Panc1 (cell line): Measurements from ENCODE around the gene POLR2F. TPM values are rescaled to one million over a fixed set of nuclear protein-coding genes. Genes with fewer than 3 reads are reported as not detected.

Experiments
- ATAC-seq: fragments of 200-7000 bp; cut with Tn5 transposase; 2 replicates; pipeline ENCODE4 v1.9.1; 2020; ENCODE audit warnings: mild to moderate bottlenecking, moderate library complexity
- BruUV-seq: library from RNA; stranded (reverse); fragments of 400-500 nt; replicated peaks from 2 replicates; lab custom pipeline; 2021; lab: Mats Ljungman, UMichigan
- CTCF ChIA-PET: fragments of 300-600 bp; sonication (Branson Sonifier 250); formaldehyde crosslinking; loops from one replicate; lab custom pipeline; 2022; ENCODE audit warnings: antibody characterized with exemption; lab: Charles Lee
- POLR2A ChIA-PET: fragments of 300-600 bp; sonication (Branson Sonifier 250); formaldehyde crosslinking; loops from one replicate; lab custom pipeline; 2022; ENCODE audit warnings: antibody characterized with exemption; lab: Charles Lee
- DNase-seq: peaks from one replicate; pipeline ENCODE4 v3.0.0-alpha.2; 2010; ENCODE audit warnings: low read depth, low spot score
- H3K27ac ChIP-seq: 2 replicates; pipeline ENCODE4 v1.5.1; 2011; ENCODE audit warnings: mild to moderate bottlenecking, low read length, inconsistent platforms
- H3K27me3 ChIP-seq: fragments of 200-500 bp; sonication (Bioruptor generic); 2 replicates; pipeline ENCODE4 v1.6.0; 2014; ENCODE audit warnings: low read length, inconsistent platforms; ENCODE audit not compliant: control insufficient read depth, insufficient read depth
- H3K36me3 ChIP-seq: fragments of 200-500 bp; sonication (Bioruptor generic); 2 replicates; pipeline ENCODE4 v1.5.1; 2014; ENCODE audit warnings: inconsistent platforms, mild to moderate bottlenecking, low read length, moderate library complexity; ENCODE audit not compliant: control insufficient read depth, insufficient read depth
- H3K4me1 ChIP-seq: 2 replicates; pipeline ENCODE4 v1.5.1; 2011; ENCODE audit warnings: inconsistent platforms, mild to moderate bottlenecking, low read length, moderate library complexity; ENCODE audit not compliant: control insufficient read depth, insufficient read depth
- H3K4me3 ChIP-seq, 2 experiments: 2 replicates each; pipeline ENCODE4 v1.5.1; 2011 to 2012; ENCODE audit warnings: low read depth in 2 of 2, low read length in 2 of 2, mild to moderate bottlenecking in 2 of 2, inconsistent platforms in 1 of 2, moderate library complexity in 1 of 2
- H3K9me3 ChIP-seq: fragments of 200-500 bp; sonication (Bioruptor generic); 2 replicates; pipeline ENCODE4 v1.5.1; 2014; ENCODE audit warnings: low read depth, mild to moderate bottlenecking, inconsistent platforms, low read length, moderate library complexity; ENCODE audit not compliant: control insufficient read depth, insufficient read depth
- POLR2AphosphoS5 ChIP-seq: IDR thresholded peaks from 2 replicates; pipeline ENCODE4 v1.6.1; 2012; ENCODE audit warnings: mild to moderate bottlenecking, low read depth, low read length, moderate library complexity
- REST ChIP-seq, 2 experiments: IDR thresholded peaks; 2 replicates each; pipeline ENCODE4 v1.6.1; 2011 to 2012; ENCODE audit warnings: low read depth in 2 of 2, control low read depth in 1 of 2, low read length in 1 of 2, mild to moderate bottlenecking in 1 of 2, moderate library complexity in 1 of 2; ENCODE audit not compliant: insufficient read depth in 1 of 2
- SIN3A ChIP-seq: IDR thresholded peaks from 2 replicates; pipeline ENCODE4 v1.6.1; 2012; ENCODE audit warnings: low read depth, mild to moderate bottlenecking, low read length, moderate library complexity, borderline replicate concordance; ENCODE audit not compliant: insufficient read depth
- TCF7L2 ChIP-seq: IDR thresholded peaks from 2 replicates; pipeline ENCODE4 v1.6.1; 2011; ENCODE audit warnings: mild to moderate bottlenecking, low read depth, low read length, inconsistent platforms
- in situ Hi-C: cut with HindIII; loops from 2 replicates; pipeline ENCODE4 v1.10.0; 2016; ENCODE audit warnings: low sequenced_read_pairs, low pct_unique_long_range_greater_than_20kb
- intact Hi-C: fragments of 100-400 bp; cut with micrococcal nuclease; formaldehyde crosslinking; loops from one replicate; pipeline ENCODE4 v1.10.0; 2022; ENCODE audit not compliant: unreplicated experiment
- total RNA-seq: library from RNA; stranded (reverse); gene quantifications from one replicate; pipeline ENCODE4 v1.2.1, GENCODE V29; 2021; ENCODE audit not compliant: unreplicated experiment
- TF ChIP-seq, protein P1 (sequence below): fragments of 450-650 bp; IDR thresholded peaks from 2 replicates; pipeline ENCODE4 v1.5.1; 2017; ENCODE audit warnings: mild to moderate bottlenecking

POLR2F gene
- total RNA-seq, 1 experiment from 2014 or later: 89.7 TPM

GRCh38 chr22:37989146-37990045 lies 35.9 kb downstream of the POLR2F start:
- BruUV-seq: no TSS peak
- DNase-seq: no peak
- H3K27ac ChIP-seq: no peak overlapping the region
- H3K4me3 ChIP-seq: no peak overlapping the region
- H3K9me3 ChIP-seq: no peaks in the 10 kb centered on the region
- no peaks in the 10 kb centered on the region for H3K27me3 ChIP-seq
- H3K36me3 ChIP-seq: no peaks in the 10 kb centered on the region
- no peaks in the 10 kb centered on the region for H3K4me1 ChIP-seq
- intact Hi-C loops: no loop called here
- ATAC-seq: no peak
- TF ChIP-seq REST (IDR thresholded peaks at IDR 0.05; ENCODE audit: insufficient read depth in 1 of 2, low read depth in 2 of 2, low read length in 1 of 2) (no peak), SIN3A (no peak), TCF7L2 (no peak), POLR2AphosphoS5 (no peak)
- TF ChIP-seq, protein P1, sequence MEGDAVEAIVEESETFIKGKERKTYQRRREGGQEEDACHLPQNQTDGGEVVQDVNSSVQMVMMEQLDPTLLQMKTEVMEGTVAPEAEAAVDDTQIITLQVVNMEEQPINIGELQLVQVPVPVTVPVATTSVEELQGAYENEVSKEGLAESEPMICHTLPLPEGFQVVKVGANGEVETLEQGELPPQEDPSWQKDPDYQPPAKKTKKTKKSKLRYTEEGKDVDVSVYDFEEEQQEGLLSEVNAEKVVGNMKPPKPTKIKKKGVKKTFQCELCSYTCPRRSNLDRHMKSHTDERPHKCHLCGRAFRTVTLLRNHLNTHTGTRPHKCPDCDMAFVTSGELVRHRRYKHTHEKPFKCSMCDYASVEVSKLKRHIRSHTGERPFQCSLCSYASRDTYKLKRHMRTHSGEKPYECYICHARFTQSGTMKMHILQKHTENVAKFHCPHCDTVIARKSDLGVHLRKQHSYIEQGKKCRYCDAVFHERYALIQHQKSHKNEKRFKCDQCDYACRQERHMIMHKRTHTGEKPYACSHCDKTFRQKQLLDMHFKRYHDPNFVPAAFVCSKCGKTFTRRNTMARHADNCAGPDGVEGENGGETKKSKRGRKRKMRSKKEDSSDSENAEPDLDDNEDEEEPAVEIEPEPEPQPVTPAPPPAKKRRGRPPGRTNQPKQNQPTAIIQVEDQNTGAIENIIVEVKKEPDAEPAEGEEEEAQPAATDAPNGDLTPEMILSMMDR: no peak
- ChIA-PET CTCF (no interaction called here), POLR2A (no interaction called here)
- in situ Hi-C loops: no loop called here

- ATAC-seq (no peak), DNase-seq (no peak)
- in situ Hi-C loops: no loop called here
- Histone ChIP-seq H3K4me1 (no peaks in the 10 kb centered on the region), H3K27me3 (no peaks in the 10 kb centered on the region), H3K36me3 (no peaks in the 10 kb centered on the region), H3K4me3 (no peak overlapping the region), H3K9me3 (no peaks in the 10 kb centered on the region), H3K27ac (no peak overlapping the region)
- intact Hi-C loops: no loop called here
- no TSS peak for BruUV-seq
- ChIA-PET CTCF (no interaction called here), POLR2A (no interaction called here)
- no peak for TF ChIP-seq TCF7L2
- TF ChIP-seq REST (IDR thresholded peaks at IDR 0.05; ENCODE audit: insufficient read depth in 1 of 2, low read depth in 2 of 2, low read length in 1 of 2): no peak
- TF ChIP-seq SIN3A: no peak
- no peak for TF ChIP-seq POLR2AphosphoS5
Measured at GRCh38 chr22:37990301-37990700, 36.8 kb downstream of the POLR2F start.
